Measurements from ENCODE around the gene MAB21L1.
A peak's percentile ranks its signal among the peaks of the same experiment; 100 is the strongest.

The MAB21L1 gene

DNA sequence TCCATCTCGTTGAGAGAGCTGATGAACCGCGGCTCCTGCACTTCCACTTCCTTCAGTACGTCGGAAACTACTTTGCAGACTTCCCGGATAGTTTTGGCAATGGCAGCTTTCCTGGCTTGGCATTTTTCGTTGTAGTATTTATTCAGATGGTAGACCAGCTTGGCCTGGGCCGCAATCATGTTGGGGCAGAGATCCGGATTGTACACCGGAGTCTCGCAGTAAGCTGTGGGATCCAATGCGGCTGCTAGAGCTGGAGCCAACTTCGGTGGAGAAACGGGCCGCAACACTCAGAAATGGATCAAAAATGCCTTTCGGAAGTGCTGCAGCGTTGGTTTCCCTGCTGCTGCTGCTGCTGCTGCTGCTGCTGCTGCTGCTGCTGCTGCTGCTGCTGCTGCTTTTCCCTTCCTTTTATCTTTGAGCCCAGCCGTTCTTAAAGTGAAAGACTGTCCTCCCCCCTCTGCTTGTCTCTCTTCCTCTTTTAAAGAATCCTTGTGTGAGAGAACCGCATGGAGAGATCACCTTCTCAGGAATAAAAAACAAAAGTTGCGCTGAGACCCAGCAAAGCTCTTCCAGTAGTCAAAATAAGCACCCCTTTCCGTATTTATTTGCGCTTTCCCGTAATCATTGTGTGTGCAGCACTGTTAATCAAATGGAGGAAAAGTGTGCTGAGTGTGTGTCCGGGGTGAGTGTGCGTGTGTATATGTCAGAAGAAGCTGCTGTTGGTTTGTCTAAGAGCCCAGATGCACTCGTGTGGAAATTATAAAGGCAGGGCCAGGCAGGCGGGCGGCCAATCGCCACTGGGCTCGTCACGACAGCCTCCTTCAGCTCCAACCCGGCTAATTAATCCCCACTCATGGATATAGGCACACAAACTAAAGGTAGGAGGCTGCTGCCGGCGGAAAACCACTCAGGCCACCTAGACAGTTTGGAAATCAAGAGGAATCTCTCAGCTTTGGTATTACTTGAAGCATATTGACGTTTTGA is at the start of gene MAB21L1:
Gene MAB21L1, minus strand, starts transcription at position 730 of the 984 bp plus-strand sequence. Its CDS starts 551 bp downstream, at position 179.
- DNase-seq (ENCODE audit: low spot score): no peak

DNA sequence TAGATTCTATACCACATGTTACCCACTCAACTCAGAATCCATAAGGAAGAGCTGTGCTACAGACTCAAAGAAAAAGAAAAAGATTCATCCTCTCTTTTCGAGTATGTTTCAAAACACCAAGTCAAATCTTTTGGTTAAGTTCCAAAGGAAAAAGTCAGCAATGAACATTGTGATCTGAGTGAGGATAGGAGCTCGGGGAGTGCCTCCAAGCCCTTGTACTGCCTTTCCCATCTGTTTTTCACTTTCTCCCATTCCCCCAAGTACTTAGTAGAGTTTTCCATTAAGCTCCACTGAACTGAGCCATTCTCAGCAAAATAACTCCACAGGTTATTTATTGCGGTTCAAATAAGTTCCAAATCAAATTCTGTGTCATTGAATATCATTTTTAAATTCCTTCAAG is 47.7 kb upstream of the MAB21L1 start:
- DNase-seq (ENCODE audit: low spot score): no peak

DNA sequence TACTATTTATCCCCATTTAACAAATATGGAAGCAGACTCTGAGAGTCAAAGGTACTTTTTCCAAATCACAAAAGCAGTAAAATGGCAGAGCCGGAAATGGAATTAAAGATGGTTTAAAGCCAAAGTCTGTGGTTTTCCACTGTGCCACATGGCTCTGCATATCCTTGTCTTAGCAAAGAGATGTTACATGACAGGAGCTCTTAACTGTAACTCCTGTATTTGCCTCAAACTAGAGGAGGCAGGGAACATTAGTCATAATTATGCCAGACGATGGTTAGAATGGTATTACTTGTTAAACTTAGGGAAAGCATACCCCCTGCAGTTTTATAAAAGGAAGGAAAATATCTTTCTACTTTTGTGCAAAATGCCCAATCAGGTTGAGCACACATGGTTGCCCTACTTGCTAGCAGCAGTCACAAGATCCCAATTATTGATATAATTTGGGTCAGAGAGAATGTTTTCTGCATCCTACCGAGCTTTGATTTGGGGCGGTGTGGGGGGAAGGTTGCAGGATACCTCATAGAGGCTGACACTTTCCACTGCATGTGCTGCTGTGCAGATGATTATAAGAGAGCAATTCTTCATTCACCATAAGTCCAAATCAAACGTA is 42.0 kb upstream of the MAB21L1 start:
- no peak for DNase-seq (ENCODE audit: low spot score)

DNA sequence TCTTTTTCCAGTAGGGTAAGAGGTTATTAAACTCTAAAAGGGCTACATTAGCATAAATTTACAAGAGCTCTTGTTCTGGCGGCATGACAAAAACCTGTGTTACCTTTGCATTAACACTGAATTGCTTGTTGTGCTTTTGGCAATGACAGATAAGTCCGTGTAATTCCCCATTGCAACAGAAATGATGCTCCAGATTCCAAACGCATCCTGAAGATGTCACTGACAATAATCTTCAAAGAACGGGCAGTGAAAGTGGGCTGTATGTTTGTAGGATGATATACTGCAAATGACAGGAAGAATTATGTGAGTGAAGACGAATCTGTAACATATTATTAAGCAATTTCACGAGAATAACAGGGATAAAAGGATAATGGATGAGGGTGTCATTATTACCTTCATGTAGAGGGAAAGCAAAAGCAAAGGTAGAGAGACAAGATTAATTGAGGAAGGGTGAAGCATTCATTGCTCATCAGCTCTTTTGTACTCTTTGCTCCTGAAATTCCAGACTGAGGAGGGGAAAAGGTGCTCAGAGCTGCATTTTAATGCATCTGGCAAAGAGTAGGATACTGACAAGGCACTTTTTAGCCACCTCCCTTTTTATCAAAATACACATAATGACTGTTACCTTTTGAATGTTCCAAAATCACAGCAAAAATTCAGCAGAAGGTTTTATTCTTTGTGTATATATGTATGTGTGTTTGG is 38.5 kb upstream of the MAB21L1 start:
- no peak for DNase-seq (ENCODE audit: low spot score)

DNA sequence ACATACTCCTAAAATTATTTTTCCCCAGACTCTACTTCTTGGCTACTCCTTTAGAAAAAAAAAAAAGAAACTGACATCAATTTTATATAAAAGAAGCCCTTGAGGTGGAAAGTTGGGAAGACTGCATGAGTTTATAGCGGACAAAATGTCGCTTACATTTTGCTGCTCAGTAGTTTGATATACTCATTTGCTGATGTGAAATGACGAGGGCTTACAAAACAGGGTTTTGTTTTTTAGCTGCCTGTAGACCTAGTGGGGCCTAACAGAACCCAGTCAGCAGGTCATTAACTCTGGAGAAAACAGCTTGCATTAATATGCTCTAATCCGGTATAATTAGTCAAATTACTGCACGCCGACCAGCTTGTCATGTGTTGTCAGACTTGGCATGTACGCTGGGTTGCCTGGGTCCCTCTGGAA is 37.6 kb upstream of the MAB21L1 start:
- no peak for DNase-seq (ENCODE audit: low spot score)

DNA sequence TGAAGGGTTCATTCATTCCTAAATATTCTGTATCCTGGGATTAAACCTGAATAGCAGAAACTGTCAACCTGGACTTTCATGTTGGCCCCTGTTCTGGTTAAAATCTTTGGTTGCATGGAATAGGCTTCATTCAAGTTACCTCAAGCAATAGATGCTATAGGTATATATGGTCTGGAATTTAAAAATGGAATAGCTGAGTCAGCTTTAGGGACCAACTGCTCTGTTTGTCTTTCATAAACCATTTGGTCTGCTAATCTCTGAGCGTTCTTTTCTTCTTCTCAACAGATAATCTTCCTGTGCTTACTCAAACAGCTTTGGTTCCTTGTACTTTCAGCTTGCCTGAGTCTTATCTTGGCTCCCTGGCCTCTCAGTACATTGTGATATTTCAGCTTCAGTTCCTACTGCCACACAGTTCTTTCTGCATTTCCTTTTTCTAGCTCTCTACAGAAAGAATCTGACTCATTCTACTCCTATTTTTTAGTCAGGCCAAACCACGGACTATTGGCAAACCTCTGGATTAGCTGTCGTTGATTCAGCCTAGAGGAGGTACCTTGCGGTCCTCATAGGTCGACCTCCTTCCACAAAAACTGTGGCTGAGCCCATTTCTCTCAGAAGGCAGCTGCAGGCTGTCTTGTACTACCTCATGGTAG is 35.9 kb upstream of the MAB21L1 start:
- DNase-seq (ENCODE audit: low spot score): peak; percentile 29

DNA sequence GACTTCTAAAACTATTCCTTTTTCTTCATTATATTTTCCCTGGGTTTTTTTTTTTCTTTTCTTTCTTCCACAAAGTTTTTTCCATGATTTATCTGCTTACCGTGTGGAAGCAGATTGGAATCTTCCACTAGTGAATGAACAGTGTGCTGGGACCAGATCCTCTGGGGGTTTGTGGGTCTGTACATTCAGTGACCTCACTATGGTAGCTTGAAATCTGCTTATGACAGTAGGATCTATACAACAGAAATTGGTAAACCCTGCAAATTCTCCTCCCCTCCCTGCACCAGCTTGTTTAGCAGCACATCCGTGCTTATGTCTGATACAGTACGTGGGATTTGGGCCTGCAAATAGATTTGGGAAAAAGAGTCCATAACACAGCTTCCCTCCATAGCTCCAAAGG is 26.0 kb upstream of the MAB21L1 start:
- DNase-seq (ENCODE audit: low spot score): no peak

DNA sequence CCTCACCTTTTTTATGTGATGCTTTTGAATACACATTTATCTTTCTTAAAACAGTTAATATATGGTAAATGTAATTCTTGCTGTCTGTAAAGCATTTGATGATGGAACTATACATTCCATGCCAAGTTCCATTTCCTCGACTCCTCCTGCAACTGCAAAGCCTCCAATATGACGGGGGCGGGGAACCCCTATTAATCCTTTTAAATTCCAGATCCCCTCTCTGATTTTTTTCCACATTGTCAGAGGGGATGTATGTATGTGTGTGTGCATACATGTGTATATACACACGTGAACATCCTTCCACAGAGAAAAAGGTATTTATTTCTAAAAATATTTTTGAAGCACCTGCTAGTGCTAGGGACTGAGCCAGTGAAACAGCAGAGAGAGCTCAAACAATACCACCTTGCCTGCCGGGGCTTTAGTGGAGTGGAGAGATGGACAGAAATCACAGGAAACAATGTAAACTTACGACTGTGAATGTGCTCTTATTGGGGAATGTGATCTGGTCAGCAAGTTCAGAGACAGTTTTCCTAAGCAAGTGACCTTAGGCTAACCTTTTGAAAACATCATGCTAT is 25.3 kb upstream of the MAB21L1 start:
- no peak for DNase-seq (ENCODE audit: low spot score)

DNA sequence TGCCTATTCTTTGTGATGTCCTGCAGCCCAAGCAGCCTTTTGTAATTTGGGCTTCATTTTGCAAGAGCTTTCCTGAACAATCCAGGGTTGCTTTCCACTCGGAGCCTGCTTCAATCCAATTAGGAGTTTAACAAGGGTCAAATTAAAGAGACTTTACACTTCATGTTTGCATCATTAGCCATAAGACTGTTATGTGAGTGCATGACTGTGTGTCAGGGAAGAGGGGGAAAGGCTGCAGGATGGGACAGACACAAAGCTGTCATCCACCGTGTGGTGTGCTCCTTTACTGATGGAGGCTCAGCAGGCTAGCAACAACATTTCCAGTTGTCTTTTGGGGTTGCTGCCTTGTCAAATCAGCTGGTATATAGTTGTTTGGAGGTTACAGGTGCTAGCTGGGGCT is 23.7 kb upstream of the MAB21L1 start:
- DNase-seq (ENCODE audit: low spot score): no peak

DNA sequence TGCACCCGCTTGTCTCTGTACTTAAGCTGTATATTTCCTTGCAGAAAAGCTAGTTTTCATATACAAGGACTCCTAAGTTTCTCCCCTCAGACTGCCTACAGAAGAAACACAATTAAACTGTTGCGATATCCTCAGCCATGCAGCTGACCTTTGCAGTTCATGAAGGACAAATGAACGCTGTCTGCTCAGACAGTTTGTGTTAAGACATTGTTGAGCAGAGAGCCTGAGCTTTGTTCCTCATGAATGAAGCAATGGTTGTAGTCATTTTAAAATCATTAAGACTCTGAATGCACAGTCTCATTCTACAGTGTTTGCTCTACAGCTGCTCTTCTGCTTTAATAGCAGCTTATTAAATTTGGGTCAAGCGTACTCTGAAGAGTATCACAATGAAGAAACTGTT is 23.2 kb upstream of the MAB21L1 start:
- DNase-seq (ENCODE audit: low spot score): no peak

DNA sequence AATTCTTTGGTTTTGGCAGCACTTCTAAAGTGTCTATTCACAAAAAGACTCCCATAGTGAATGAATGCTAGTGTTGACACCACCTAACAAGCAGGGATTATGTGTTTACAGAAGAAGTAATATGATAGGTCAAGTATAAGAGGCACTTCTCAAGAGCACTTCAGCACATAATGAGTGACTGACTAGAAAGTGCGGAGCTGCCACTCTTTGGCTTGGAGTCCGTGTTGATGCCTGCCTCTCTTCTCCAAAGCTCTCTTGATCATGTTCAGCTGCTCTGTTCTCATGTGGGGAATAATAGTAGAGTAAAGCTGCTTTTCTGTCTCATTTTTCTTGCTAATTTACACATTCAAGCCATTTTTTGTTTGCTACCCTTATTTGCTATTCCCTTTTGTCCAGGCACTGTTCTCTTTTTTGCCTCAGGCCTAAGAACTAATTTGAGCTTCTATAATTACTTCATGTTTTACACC is 22.7 kb upstream of the MAB21L1 start:
- DNase-seq (ENCODE audit: low spot score): no peak

DNA sequence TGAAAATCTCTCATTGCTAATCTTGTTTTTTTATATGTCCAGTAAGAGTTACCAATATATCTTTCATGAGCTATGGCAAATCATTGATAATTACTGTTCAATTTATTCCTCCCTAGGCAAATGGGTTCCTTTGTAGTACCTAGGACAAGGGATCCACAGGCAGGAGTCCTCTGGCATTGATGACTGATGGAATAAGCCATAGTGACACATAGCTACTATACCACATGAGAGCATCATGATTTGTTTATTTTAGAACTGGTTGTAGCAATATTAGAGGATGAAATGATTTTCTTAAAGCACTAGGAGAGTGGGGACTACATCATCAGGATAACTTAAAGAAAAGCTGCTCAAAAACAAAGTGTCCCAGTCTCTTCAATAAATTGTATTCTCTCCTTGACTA is 21.7 kb upstream of the MAB21L1 start:
- no peak for DNase-seq (ENCODE audit: low spot score)

DNA sequence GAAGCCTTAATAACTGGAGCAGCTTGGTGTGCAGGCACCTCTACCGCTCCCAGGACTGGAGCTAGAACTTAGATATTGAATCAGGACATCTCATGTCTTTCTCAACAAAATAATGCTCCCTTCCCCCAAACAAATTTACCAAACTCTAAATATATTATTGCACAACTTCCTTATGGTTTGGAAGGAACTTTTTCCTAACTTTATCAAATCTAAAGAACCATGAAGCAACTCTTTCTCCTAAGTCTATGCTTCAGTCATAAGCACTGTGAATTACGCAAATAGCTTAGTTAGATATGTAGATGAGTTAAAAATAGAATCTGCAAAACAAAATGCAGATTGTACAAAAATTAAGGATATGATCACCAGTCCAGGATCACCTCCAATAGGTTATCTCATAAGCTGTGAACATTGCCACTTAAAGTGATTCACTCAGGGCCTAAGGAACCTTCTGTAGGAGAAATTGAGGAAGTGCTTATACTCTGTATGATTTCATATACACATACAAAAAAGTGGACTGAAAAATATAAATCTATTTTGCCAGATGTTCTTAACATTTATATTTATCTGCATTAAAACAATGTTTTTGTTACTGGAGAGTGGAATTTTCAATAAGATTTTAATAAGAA is 20.4 kb upstream of the MAB21L1 start:
- no peak for DNase-seq (ENCODE audit: low spot score)

DNA sequence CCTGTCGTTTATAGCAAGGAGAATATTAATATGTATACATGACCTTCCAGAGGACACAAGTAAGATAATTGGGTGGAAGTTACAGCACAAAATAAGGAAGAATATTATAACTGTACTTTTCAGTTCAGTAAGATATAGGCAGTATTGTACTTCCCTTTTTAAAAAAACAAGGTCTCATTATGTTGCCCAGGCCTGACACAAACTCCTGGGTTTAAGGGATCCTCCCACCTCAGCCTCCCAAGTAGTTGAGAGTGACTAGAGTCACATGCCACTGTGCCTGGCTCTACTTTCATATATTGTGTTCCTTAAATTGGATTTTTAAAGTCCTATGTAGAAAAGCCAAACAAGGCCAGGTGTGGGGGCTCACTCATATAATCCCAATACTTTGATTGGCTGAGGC is 19.5 kb upstream of the MAB21L1 start:
- no peak for DNase-seq (ENCODE audit: low spot score)

DNA sequence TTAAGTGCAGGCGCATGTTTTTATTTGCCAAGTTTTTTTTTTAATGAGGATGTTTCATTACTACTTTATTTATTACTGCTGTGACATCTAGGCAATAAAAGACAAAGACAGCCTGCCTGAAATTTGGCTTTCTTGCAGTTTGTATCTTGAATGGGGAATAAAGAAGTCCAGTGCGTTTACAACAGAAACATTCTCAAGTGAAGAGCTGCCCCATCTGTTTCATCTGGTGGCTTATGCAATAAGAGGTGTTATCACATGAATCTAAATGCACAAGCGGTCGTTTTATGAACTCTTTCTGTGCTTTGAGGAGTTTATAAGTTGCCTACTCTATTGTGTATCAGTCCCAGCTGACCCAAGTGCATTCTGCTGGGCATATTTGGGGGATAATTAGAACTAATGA is 12.6 kb upstream of the MAB21L1 start:
- DNase-seq (ENCODE audit: low spot score): no peak

DNA sequence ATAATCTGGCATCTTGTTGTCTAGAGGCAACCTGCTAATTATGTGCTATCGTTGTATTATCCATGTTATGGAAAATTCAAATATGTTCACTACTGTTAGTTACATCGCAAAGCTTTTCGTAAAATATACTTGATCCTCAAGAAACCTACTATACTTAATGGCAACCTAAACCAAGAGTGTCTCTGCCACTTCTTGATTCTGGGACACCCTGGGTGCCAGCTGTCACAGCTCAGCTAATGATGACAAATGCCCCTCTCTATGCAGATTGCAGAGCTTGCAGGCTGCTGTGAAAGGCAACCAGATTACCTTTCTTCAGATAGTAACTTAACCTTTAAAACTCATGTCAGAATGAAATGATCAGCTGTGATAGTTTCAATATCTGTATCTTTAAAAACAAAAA is 8.9 kb upstream of the MAB21L1 start:
- no peak for DNase-seq (ENCODE audit: low spot score)

DNA sequence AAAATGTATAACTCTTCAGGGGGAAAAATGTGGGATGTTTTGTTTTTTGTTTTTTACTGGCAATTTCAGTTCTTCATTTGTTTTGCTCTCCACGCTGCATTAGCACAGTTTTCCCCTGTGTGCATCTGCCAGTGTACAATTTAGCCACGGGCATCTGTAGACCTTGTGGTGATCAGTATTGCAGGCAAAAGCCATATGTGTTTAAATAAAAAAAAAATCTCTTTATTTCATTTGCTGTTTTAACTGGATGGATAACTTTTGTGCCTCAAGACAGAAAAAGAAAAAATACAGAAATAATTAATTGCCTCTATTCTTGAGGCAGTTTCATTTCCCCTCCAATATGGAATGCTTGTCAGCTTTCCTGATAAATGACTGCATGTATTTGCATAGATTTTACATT is 7.9 kb upstream of the MAB21L1 start:
- no peak for DNase-seq (ENCODE audit: low spot score)

DNA sequence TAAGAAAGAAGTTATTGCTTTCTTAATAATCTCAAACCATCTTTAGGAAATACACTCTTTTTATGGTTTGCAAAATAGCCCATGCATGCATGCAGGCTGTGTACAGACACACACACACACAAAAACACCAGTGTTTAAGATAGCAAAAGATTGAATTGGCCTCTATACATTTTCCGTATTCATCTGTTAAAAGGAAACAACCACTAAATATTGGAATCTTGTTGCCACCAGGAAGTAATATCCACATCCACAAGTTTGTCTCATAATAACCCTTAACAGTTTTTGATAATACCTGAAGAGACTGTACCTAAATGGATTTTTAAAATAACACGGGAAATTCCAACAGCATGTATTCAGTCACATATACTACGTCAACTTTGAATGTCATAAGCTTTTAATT is 7.3 kb upstream of the MAB21L1 start:
- no peak for DNase-seq (ENCODE audit: low spot score)

DNA sequence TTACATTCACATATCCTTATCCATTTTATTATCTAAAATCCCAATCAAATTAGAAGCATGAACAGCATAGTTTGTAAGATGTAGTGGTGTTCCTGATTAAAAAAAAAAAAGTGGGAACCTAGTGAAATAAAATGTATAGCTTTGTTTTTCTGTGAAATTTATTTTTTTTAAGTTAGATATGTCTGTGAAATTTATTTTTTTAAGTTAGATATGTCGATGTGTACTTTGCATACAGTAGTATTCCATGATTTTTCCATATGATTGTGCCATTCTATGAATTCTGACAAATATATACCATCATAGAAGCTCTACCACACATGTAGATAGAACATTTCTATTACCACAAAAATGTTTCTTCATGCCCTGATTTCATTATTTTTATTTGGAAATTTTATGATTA is 6.0 kb upstream of the MAB21L1 start:
- DNase-seq (ENCODE audit: low spot score): no peak

DNA sequence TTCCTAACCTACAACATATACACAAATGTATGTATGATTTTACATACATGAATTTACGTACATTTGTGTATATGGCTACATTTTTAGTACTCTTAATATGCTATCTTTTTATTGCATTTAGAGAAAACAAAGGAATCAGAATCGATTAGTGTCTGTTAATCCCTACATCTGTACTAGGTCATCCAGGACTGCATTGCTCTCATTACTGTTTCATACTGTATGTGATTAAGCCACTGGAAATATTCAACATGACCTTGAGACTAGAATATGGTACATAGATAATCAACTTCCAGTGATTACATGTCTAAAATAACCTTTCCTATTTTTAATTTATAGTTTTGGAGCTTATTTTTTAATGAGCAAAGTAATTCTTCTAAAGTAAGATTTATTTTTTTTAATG is 5.3 kb upstream of the MAB21L1 start:
- no peak for DNase-seq (ENCODE audit: low spot score)

DNA sequence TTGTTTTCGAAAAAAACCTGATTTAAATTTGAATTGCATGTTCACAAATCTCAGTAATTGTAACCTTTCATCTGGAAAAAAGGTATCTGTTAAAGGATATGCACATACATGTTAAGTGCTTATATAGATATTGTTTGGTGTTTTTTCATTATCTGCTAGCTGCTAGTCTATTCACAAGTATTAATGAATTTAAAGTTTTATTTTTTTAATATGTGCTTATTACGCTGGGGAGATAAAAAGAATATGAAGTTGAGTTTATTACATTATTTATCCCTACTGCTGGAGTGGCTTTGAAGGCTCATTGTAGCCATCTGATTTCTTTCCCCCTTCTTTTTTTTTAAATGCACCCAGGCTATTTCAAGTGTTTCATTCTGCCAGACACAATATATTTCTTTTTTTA is 3.9 kb upstream of the MAB21L1 start:
- no peak for DNase-seq (ENCODE audit: low spot score)

All from hepatic stellate cell (primary cell).